GM20431 (cell line): Measurements from ENCODE around the gene UBR4.

ENCODE experiments used
- in situ Hi-C: fragments of 300-500 bp; cut with MseI, MboI; formaldehyde crosslinking; loops from one replicate; pipeline ENCODE4 v1.15.0; 2020; ENCODE audit warnings: low sequenced_read_pairs; ENCODE audit not compliant: unreplicated experiment

UBR4 gene

GRCh38 chr1:19029191-19030085 lies 180.6 kb downstream of the UBR4 start:
- in situ Hi-C loops, result no loop called here

GRCh38 chr1:19028546-19029129 lies 181.4 kb downstream of the UBR4 start:
- in situ Hi-C loops, result no loop called here

GRCh38 chr1:19028110-19028509 lies 182.0 kb downstream of the UBR4 start:
- in situ Hi-C loops, result no loop called here
